ENCODE measurements around the gene HERPUD2. TPM values are rescaled to one million over a fixed set of nuclear protein-coding genes. Genes with fewer than 3 reads are reported as not detected.

HERPUD2 gene
- total and polyA plus RNA-seq, 2 donors (not counting 3 experiments of a cell fraction or from before 2014, with no cell fraction given) = 33.9 to 42.0 TPM

DNA sequence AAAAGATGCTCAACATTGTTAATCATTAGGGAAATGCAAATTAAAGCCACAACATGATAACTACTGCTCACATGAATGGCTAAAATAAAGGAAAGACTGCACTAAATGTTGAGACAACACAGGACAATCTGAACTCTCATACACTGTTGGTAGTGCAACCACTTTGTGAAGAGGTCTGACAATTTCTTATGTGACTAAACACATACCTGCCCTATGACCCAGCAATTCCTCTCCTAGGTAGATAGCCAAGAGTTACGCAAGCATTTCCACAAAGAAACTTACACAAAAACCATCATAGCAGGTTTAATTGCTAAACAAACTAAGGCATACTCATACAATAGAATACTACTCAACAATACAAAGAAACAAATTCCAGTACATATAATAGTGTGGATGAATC is 41.8 kb upstream of the HERPUD2 start:
- H3K4me1 ChIP-seq (ENCODE audit: control insufficient read depth, extremely low read depth, insufficient read depth, low read length) = no peaks in the 10 kb centered on the region
- FAIRE-seq (no peak), DNase-seq (ENCODE audit: low read depth, low spot score) (no peak)
- no peaks in the 10 kb centered on the region for H3K9me1 ChIP-seq (replicated peaks; ENCODE audit: control insufficient read depth, extremely low read depth, insufficient read depth, low read length)
- CTCF ChIA-PET = no interaction called here
- dilution Hi-C loops (cut with MboI; ENCODE audit: extremely low pct_ligation_motif_present, low sequenced_read_pairs) = no loop called here
- no peak for TF ChIP-seq MYC (IDR thresholded peaks at IDR 0.05; ENCODE audit: low read depth, low read length)
- no peak for TF ChIP-seq POLR2AphosphoS5 (IDR thresholded peaks at IDR 0.05; ENCODE audit: insufficient read depth, low read depth, low read length)
- TF ChIP-seq FOS (IDR thresholded peaks at IDR 0.05; ENCODE audit: borderline replicate concordance, insufficient read depth, low read length) = no peak
- no peak for TF ChIP-seq GATA2 (IDR thresholded peaks at IDR 0.05; ENCODE audit: insufficient read depth, insufficient read length, low read depth, low read length)
- TF ChIP-seq, protein P1, sequence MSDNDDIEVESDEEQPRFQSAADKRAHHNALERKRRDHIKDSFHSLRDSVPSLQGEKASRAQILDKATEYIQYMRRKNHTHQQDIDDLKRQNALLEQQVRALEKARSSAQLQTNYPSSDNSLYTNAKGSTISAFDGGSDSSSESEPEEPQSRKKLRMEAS (IDR thresholded peaks at IDR 0.05; ENCODE audit: insufficient read depth, insufficient read length) = no peak
- no peak for TF ChIP-seq EZH2 (IDR thresholded peaks at IDR 0.05; ENCODE audit: borderline replicate concordance, low read depth, low read length, severe bottlenecking)
- TF ChIP-seq, protein P2, sequence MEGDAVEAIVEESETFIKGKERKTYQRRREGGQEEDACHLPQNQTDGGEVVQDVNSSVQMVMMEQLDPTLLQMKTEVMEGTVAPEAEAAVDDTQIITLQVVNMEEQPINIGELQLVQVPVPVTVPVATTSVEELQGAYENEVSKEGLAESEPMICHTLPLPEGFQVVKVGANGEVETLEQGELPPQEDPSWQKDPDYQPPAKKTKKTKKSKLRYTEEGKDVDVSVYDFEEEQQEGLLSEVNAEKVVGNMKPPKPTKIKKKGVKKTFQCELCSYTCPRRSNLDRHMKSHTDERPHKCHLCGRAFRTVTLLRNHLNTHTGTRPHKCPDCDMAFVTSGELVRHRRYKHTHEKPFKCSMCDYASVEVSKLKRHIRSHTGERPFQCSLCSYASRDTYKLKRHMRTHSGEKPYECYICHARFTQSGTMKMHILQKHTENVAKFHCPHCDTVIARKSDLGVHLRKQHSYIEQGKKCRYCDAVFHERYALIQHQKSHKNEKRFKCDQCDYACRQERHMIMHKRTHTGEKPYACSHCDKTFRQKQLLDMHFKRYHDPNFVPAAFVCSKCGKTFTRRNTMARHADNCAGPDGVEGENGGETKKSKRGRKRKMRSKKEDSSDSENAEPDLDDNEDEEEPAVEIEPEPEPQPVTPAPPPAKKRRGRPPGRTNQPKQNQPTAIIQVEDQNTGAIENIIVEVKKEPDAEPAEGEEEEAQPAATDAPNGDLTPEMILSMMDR (IDR thresholded peaks at IDR 0.05; ENCODE audit: extremely low read depth in 1 of 2, insufficient read depth in 1 of 2, low read depth in 1 of 2, low read length in 2 of 2) = no peak
- no peak for TF ChIP-seq POLR2A (IDR thresholded peaks at IDR 0.05; ENCODE audit: low read depth, low read length)
- no peak for TF ChIP-seq JUN (IDR thresholded peaks at IDR 0.05; ENCODE audit: borderline replicate concordance, insufficient read depth, insufficient read length, low read depth)
- H4K20me1 ChIP-seq (replicated peaks; ENCODE audit: control insufficient read depth, extremely low read depth, insufficient read depth, low read length) = no peaks in the 10 kb centered on the region
- no peak overlapping the region for H2AFZ ChIP-seq (ENCODE audit: low read depth, low read length)
- no peak overlapping the region for H3K9ac ChIP-seq (replicated peaks; ENCODE audit: extremely low read depth, insufficient read depth, low read length)
- H3K4me2 ChIP-seq (ENCODE audit: insufficient read depth, low read length) = no peak overlapping the region
- H3K9me3 ChIP-seq (replicated peaks; ENCODE audit: control insufficient read depth, insufficient read depth, low read length) = no peaks in the 10 kb centered on the region
- no peaks in the 10 kb centered on the region for H3K79me2 ChIP-seq (ENCODE audit: control insufficient read depth, insufficient read depth, low read length)
- POLR2A ChIA-PET = no interaction called here
- no TSS peak for BruUV-seq (replicated peaks)
- no peaks in the 10 kb centered on the region for H3K36me3 ChIP-seq (ENCODE audit: control insufficient read depth in 2 of 2, extremely low read depth in 1 of 2, insufficient read depth in 2 of 2, low read length in 2 of 2)
- no peak overlapping the region for H3K4me3 ChIP-seq (replicated peaks in 1 of 3; ENCODE audit: insufficient read depth in 1 of 3, low read depth in 1 of 3, low read length in 3 of 3)
- no peak overlapping the region for H3K27ac ChIP-seq (ENCODE audit: insufficient read depth, low read depth, low read length)
- intact Hi-C loops (cut with micrococcal nuclease) = no loop called here
- H3K27me3 ChIP-seq (ENCODE audit: control insufficient read depth in 2 of 2, insufficient read depth in 2 of 2, low read length in 2 of 2) = peaks cover 3 to 11% of the 10 kb centered on the region in 2 experiments

All from endothelial cell of umbilical vein (primary cell).